WERI-Rb-1 (cell line): Measurements from ENCODE around the gene KRT1.

ENCODE experiments used
- DNase-seq: peaks from one replicate; pipeline ENCODE4 v3.0.0-alpha.2; 2020
- H3K27ac ChIP-seq: fragments of 250-450 bp; sonication (Bioruptor Pico); 2 replicates; pipeline ENCODE4 v1.5.1; 2020; ENCODE audit warnings: mild to moderate bottlenecking, moderate library complexity
- H3K27me3 ChIP-seq: fragments of 250-450 bp; sonication (Bioruptor Pico); 2 replicates; pipeline ENCODE4 v1.5.1; 2021; ENCODE audit warnings: mild to moderate bottlenecking, low read depth, moderate library complexity; ENCODE audit not compliant: insufficient read depth, severe bottlenecking
- H3K36me3 ChIP-seq: fragments of 250-450 bp; sonication (Bioruptor Pico); 2 replicates; pipeline ENCODE4 v1.5.1; 2020; ENCODE audit warnings: mild to moderate bottlenecking, moderate library complexity
- H3K4me3 ChIP-seq: 2 replicates; pipeline ENCODE4 v1.5.1; 2011; ENCODE audit warnings: low read depth, mild to moderate bottlenecking, control low read depth, low read length
- H3K9me3 ChIP-seq: fragments of 250-450 bp; sonication (Bioruptor Pico); 2 replicates; pipeline ENCODE4 v1.5.1; 2021; ENCODE audit warnings: mild to moderate bottlenecking, moderate library complexity; ENCODE audit not compliant: severe bottlenecking
- CTCF ChIP-seq: IDR thresholded peaks from 2 replicates; pipeline ENCODE4 v1.5.1; 2011; ENCODE audit warnings: low read depth, mild to moderate bottlenecking, control low read depth, inconsistent platforms, low read length

The KRT1 gene

GRCh38 chr12:52662093-52662917 lies 17.9 kb downstream of the KRT1 start:
- TF ChIP-seq CTCF: no peak
- no peak for DNase-seq
- peaks cover 94% of the 10 kb centered on the region for H3K27me3 ChIP-seq

GRCh38 chr12:52661668-52662067 lies 18.5 kb downstream of the KRT1 start:
- H3K36me3 ChIP-seq: no peaks in the 10 kb centered on the region
- TF ChIP-seq CTCF: no peak

More at GRCh38 chr12:52662093-52662917, 17.9 kb downstream of the KRT1 start:
- Histone ChIP-seq H3K9me3 (no peaks in the 10 kb centered on the region), H3K27ac (no peak overlapping the region), H3K4me3 (no peak overlapping the region), H3K36me3 (no peaks in the 10 kb centered on the region)

GRCh38 chr12:52660934-52661499 lies 19.2 kb downstream of the KRT1 start:
- no peak overlapping the region for H3K27ac ChIP-seq
- no peak overlapping the region for H3K4me3 ChIP-seq
- TF ChIP-seq CTCF: no peak
- no peaks in the 10 kb centered on the region for H3K9me3 ChIP-seq
- no peak for DNase-seq
- H3K27me3 ChIP-seq: peaks cover 98% of the 10 kb centered on the region
- H3K36me3 ChIP-seq: no peaks in the 10 kb centered on the region

More at GRCh38 chr12:52661668-52662067, 18.5 kb downstream of the KRT1 start:
- no peaks in the 10 kb centered on the region for H3K9me3 ChIP-seq
- H3K4me3 ChIP-seq: no peak overlapping the region
- no peak for DNase-seq
- H3K27ac ChIP-seq: no peak overlapping the region
- peaks cover 98% of the 10 kb centered on the region for H3K27me3 ChIP-seq

GRCh38 chr12:52659951-52660350 lies 20.3 kb downstream of the KRT1 start:
- Histone ChIP-seq H3K4me3 (no peak overlapping the region), H3K27me3 (peaks cover 91% of the 10 kb centered on the region), H3K36me3 (no peaks in the 10 kb centered on the region), H3K9me3 (no peaks in the 10 kb centered on the region), H3K27ac (no peak overlapping the region)
- DNase-seq: no peak
- TF ChIP-seq CTCF: no peak

- no peak for DNase-seq
- Histone ChIP-seq H3K27me3 (peaks cover 91% of the 10 kb centered on the region), H3K36me3 (no peaks in the 10 kb centered on the region), H3K4me3 (no peak overlapping the region), H3K9me3 (no peaks in the 10 kb centered on the region), H3K27ac (no peak overlapping the region)
- no peak for TF ChIP-seq CTCF
Measured at GRCh38 chr12:52659395-52659794, 20.8 kb downstream of the KRT1 start.
